GM12892 (cell line): Measurements from ENCODE around the gene PAMR1.

Experiments used
- POLR2A ChIP-seq: IDR thresholded peaks from 2 replicates; pipeline ENCODE4 v1.6.1; 2011; ENCODE audit warnings: low read depth, low read length, control low read depth
- POLR2AphosphoS5 ChIP-seq: IDR thresholded peaks from 2 replicates; pipeline ENCODE4 v1.6.1; 2011; ENCODE audit warnings: low read depth, low read length, control low read depth
- TAF1 ChIP-seq: IDR thresholded peaks from 2 replicates; pipeline ENCODE4 v1.6.1; 2011; ENCODE audit warnings: low read depth, mild to moderate bottlenecking, control low read depth, low read length, borderline replicate concordance

DNA sequence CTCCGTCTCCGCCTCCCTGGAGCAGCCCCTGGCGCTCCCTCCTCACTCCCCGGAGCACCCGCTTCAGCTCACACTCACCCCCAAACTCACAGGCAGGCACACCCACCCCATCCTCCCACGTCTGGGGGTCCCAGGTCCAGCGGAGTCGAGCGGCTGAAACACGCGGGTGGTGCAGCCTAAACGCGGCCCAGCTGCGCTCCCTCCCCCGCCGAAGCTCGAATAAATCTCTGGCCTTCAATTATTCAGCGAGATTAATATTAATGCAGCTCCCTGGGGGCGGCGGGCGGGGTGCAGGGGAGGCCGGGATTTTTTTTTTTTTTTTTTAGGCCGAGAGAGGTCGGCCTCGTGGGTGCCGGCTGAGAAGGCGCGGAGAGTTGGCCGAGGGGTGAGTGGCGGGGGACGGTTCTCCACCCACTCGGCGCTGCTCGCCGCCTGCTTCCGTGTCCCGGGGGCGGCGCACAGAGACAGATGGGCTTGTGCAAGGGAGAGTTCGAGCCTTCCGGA is 105.5 kb downstream of the PAMR1 start:
- TF ChIP-seq POLR2A (no peak), TAF1 (no peak), POLR2AphosphoS5 (no peak)
